GM23248 (cell line): ENCODE results near the gene NRCAM.

ENCODE experiments used
- EZH2 ChIP-seq: fragments of 200-600 bp; sonication (generic); IDR thresholded peaks from 2 replicates; pipeline ENCODE4 v1.6.1; 2018; ENCODE audit warnings: antibody characterized with exemption, mild to moderate bottlenecking; ENCODE audit not compliant: insufficient read depth, poor library complexity, severe bottlenecking
- EZH2phosphoT487 ChIP-seq: fragments of 200-600 bp; sonication (generic); IDR thresholded peaks from 2 replicates; pipeline ENCODE4 v1.6.1; 2018; ENCODE audit warnings: antibody characterized with exemption, moderate library complexity, mild to moderate bottlenecking, low read depth; ENCODE audit not compliant: insufficient read depth

GRCh38 chr7:108291791-108292440, 164.3 kb downstream of the NRCAM start:
- TF ChIP-seq EZH2phosphoT487 (no peak), EZH2 (no peak)
